Suprapubic skin (tissue), 4 donors: ENCODE measurements around the gene DDX21. TPM values are rescaled to one million over a fixed set of nuclear protein-coding genes. Genes with fewer than 3 reads are reported as not detected.

ENCODE experiments used
- DNase-seq, 2 donors: peaks; one replicate each; pipeline ENCODE4 v3.0.0-alpha.2; 2019; ENCODE audit warnings: low spot score in 2 of 2
- H3K27ac ChIP-seq: fragments of 200-600 bp; sonication (generic); one replicate; pipeline ENCODE4 v1.5.1; 2019
- H3K27me3 ChIP-seq: fragments of 200-600 bp; sonication (generic); one replicate; pipeline ENCODE4 v1.5.1; 2019
- H3K36me3 ChIP-seq: fragments of 200-600 bp; sonication (generic); one replicate; pipeline ENCODE4 v1.5.1; 2019
- H3K4me1 ChIP-seq: fragments of 200-600 bp; sonication (generic); one replicate; pipeline ENCODE4 v1.5.1; 2019
- H3K4me3 ChIP-seq: fragments of 200-600 bp; sonication (generic); one replicate; pipeline ENCODE4 v1.5.1; 2019; ENCODE audit warnings: mild to moderate bottlenecking
- H3K9me3 ChIP-seq: fragments of 200-600 bp; sonication (generic); one replicate; pipeline ENCODE4 v1.5.1; 2019
- EP300 ChIP-seq: sonication (generic); formaldehyde crosslinking; IDR thresholded peaks from one replicate; pipeline ENCODE4 v1.6.1; 2017; ENCODE audit warnings: antibody characterized with exemption
- POLR2A ChIP-seq, 2 donors: fragments of 450-650 bp; IDR thresholded peaks; one replicate each; pipeline ENCODE4 v1.6.1; 2017; ENCODE audit warnings: antibody characterized with exemption in 2 of 2, mild to moderate bottlenecking in 2 of 2, moderate library complexity in 2 of 2
- POLR2AphosphoS5 ChIP-seq, 3 donors: sonication (generic); formaldehyde crosslinking; IDR thresholded peaks; one replicate each; pipeline ENCODE4 v1.6.1; 2017; ENCODE audit warnings: antibody characterized with exemption in 3 of 3
- WGBS: methylation state at CpG from one replicate; pipeline ENCODE4 v1.1.5; 2018; 5-methylcytosine and 5-hydroxymethylcytosine counted together
- total RNA-seq, 4 donors: library from RNA; depleted of rRNA; stranded (reverse); fragments of >200 nt; gene quantifications; one replicate each; pipeline ENCODE4 v1.1.0, GENCODE V29; 2016
- TF ChIP-seq, protein P1 (sequence below), 2 donors: fragments of 200-600 bp in 1 of 2; fragments of 450-650 bp in 1 of 2; sonication (generic) in 1 of 2; IDR thresholded peaks; one replicate each; pipeline ENCODE4 v1.5.1; 2016 to 2019; ENCODE audit warnings: antibody characterized with exemption in 2 of 2, mild to moderate bottlenecking in 1 of 2, moderate library complexity in 1 of 2

Gene DDX21
- total RNA-seq, 4 donors from 2014 or later = 35.4 to 84.4 (median 58.5) TPM

DNA sequence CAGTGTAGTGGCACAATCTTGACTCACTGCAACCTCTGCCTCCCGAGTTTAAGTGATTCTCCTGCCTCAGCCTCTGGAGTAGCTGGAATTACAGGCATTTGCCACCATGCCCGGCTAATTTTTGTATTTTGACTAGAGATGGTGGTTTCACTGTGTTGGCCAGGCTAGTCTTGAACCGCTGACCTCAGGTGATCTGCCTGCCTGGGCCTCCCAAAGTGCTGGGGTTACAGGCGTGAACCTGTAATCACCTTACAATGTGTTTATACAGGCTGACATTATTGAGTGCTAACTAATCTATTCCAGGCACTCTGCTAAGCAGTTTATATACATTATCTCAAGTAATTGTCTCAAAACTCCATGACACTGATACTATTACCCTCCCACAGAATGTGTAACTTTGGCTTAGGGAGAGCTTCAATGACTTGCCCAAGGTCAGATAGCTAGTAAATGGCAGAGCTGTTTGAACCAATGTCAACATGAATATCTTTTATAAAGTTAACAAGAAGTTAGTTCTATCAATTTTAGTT is 69.5 kb downstream of the DDX21 start:
- WGBS = 82% methylated on average over 4 of the region's 4 CpGs
- no peak for TF ChIP-seq EP300
- TF ChIP-seq POLR2AphosphoS5 (IDR thresholded peaks at IDR 0.05) = no peak
- no peaks in the 10 kb centered on the region for H3K4me1 ChIP-seq
- H3K36me3 ChIP-seq = no peaks in the 10 kb centered on the region
- no peak overlapping the region for H3K4me3 ChIP-seq
- no peaks in the 10 kb centered on the region for H3K27me3 ChIP-seq
- no peak for DNase-seq
- no peak overlapping the region for H3K27ac ChIP-seq
- H3K9me3 ChIP-seq = no peaks in the 10 kb centered on the region

GRCh38 chr10:69033256-69033655 is 77.3 kb downstream of the DDX21 start:
- Histone ChIP-seq H3K27ac (no peak overlapping the region), H3K4me1 (no peaks in the 10 kb centered on the region), H3K4me3 (no peak overlapping the region), H3K36me3 (no peaks in the 10 kb centered on the region), H3K9me3 (no peaks in the 10 kb centered on the region), H3K27me3 (no peaks in the 10 kb centered on the region)
- DNase-seq = no peak
- TF ChIP-seq, protein P1, sequence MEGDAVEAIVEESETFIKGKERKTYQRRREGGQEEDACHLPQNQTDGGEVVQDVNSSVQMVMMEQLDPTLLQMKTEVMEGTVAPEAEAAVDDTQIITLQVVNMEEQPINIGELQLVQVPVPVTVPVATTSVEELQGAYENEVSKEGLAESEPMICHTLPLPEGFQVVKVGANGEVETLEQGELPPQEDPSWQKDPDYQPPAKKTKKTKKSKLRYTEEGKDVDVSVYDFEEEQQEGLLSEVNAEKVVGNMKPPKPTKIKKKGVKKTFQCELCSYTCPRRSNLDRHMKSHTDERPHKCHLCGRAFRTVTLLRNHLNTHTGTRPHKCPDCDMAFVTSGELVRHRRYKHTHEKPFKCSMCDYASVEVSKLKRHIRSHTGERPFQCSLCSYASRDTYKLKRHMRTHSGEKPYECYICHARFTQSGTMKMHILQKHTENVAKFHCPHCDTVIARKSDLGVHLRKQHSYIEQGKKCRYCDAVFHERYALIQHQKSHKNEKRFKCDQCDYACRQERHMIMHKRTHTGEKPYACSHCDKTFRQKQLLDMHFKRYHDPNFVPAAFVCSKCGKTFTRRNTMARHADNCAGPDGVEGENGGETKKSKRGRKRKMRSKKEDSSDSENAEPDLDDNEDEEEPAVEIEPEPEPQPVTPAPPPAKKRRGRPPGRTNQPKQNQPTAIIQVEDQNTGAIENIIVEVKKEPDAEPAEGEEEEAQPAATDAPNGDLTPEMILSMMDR (IDR thresholded peaks at IDR 0.05) = no peak
- TF ChIP-seq EP300 (no peak), POLR2AphosphoS5 (IDR thresholded peaks at IDR 0.05) (no peak), POLR2A (IDR thresholded peaks at IDR 0.05) (no peak)
- WGBS = 81% methylated on average over 4 of the region's 4 CpGs

Other genes with a start within 250 kb of the DDX21 start
- gene CCAR1, start 234.9 kb upstream of the DDX21 start, total RNA-seq = 100 to 1,000 TPM in 1 of 4 donors, 10 to 100 TPM in 3; 34.8 to 103 (median 43.8) TPM
- 1 to 10 TPM in 3 of 4 donors, under 1 TPM in 1; 0.64 to 2.2 (median 1.4) TPM for gene STOX1, start 128.6 kb upstream of the DDX21 start, total RNA-seq
- gene DDX50, start 54.9 kb upstream of the DDX21 start, total RNA-seq = 10 to 100 TPM; 21.9 to 34.2 (median 27.8) TPM
- 10 to 100 TPM; 15.0 to 21.5 (median 20.8) TPM for gene KIFBP, start 32.6 kb downstream of the DDX21 start, total RNA-seq
- 10 to 100 TPM; 17.2 to 24.9 (median 21.2) TPM for gene SRGN, start 131.9 kb downstream of the DDX21 start, total RNA-seq
- 10 to 100 TPM; 29.9 to 33.4 (median 32.1) TPM for gene VPS26A, start 168.0 kb downstream of the DDX21 start, total RNA-seq
- 10 to 100 TPM; 27.9 to 53.1 (median 30.5) TPM for gene SUPV3L1, start 224.1 kb downstream of the DDX21 start, total RNA-seq